Cardiac fibroblast (primary cell): ENCODE results near the gene CHMP2B.
"Not testable (repeated sequence)": the region's sequence is repeated elsewhere in the genome, so short reads cannot be mapped to it uniquely, and the experiment has no call there.

Experiments used
- DNase-seq, 2 donors: peaks; one replicate each; pipeline versions ENCODE4 v3.0.0 to v3.0.0-alpha.2; 2010; ENCODE audit warnings: low read depth in 2 of 2
- H3K4me3 ChIP-seq, 2 donors: replicated peaks in 1 of 2; 1 replicate in 1 of 2; 2 replicates in 1 of 2; pipeline ENCODE4 v1.5.1; 2011; ENCODE audit warnings: low read depth in 2 of 2, low read length in 2 of 2, mild to moderate bottlenecking in 2 of 2, moderate library complexity in 1 of 2
- TF ChIP-seq, protein P1 (sequence below): IDR thresholded peaks from one replicate; pipeline ENCODE4 v1.5.1; 2011; ENCODE audit warnings: low read depth, mild to moderate bottlenecking, low read length, inconsistent platforms

CHMP2B gene

DNA sequence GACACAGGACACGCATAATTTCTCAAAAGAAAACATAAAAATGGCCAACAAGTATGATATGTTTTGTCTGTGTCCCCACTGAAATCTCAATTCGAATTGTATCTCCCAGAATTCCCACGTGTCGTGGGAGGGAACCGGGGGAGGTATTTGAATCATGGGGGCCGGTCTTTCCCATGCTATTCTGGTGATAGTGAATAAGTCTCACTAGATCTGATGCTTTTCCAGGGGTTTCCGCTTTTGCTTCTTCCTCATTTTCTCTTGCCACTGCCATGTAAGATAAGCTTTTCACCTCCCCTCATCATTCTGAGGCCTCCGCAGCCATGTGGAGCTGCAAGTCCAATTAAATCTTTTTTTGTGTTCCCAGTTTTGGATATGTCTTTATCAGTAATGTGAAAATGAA lies 61.3 kb downstream of the CHMP2B start:
- DNase-seq: no peak
- no peak overlapping the region for H3K4me3 ChIP-seq
- TF ChIP-seq, protein P1, sequence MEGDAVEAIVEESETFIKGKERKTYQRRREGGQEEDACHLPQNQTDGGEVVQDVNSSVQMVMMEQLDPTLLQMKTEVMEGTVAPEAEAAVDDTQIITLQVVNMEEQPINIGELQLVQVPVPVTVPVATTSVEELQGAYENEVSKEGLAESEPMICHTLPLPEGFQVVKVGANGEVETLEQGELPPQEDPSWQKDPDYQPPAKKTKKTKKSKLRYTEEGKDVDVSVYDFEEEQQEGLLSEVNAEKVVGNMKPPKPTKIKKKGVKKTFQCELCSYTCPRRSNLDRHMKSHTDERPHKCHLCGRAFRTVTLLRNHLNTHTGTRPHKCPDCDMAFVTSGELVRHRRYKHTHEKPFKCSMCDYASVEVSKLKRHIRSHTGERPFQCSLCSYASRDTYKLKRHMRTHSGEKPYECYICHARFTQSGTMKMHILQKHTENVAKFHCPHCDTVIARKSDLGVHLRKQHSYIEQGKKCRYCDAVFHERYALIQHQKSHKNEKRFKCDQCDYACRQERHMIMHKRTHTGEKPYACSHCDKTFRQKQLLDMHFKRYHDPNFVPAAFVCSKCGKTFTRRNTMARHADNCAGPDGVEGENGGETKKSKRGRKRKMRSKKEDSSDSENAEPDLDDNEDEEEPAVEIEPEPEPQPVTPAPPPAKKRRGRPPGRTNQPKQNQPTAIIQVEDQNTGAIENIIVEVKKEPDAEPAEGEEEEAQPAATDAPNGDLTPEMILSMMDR: no peak

GRCh38 chr3:87298111-87298718 lies 71.1 kb downstream of the CHMP2B start:
- peak; percentile 55 to 68 for DNase-seq
- TF ChIP-seq, protein P1: peak; percentile 40
- H3K4me3 ChIP-seq: no peak overlapping the region

GRCh38 chr3:87305031-87305430 lies 77.9 kb downstream of the CHMP2B start:
- DNase-seq, H3K4me3 ChIP-seq: not testable (repeated sequence)
